Endothelial cell of umbilical vein (primary cell): ENCODE data around the gene OR5AN1. TPM values are rescaled to one million over a fixed set of nuclear protein-coding genes. Genes with fewer than 3 reads are reported as not detected.

ENCODE experiments used
- BruUV-seq: library from RNA; stranded (reverse); fragments of 400-500 nt; replicated peaks from 2 replicates; lab custom pipeline; 2021; lab: Mats Ljungman, UMichigan
- CTCF ChIA-PET: fragments of 300-600, 350-600 bp; sonication (Branson Sonifier 250); formaldehyde crosslinking; loops from one replicate; lab custom pipeline; 2021; ENCODE audit warnings: antibody characterized with exemption, inconsistent platforms; lab: Charles Lee
- POLR2A ChIA-PET: fragments of 300-600, 350-600 bp; sonication (Branson Sonifier 250); formaldehyde crosslinking; loops from one replicate; lab custom pipeline; 2021; ENCODE audit warnings: antibody characterized with exemption, inconsistent platforms; lab: Charles Lee
- DNase-seq: peaks from one replicate; pipeline ENCODE4 v3.0.0-alpha.2; 2011; ENCODE audit warnings: low read depth, low spot score
- FAIRE-seq: peaks from 2 replicates; lab custom pipeline; 2011; peaks lifted over from hg19 to GRCh38; lab: Jason Lieb, UNC
- H2AFZ ChIP-seq: 2 replicates; pipeline ENCODE4 v1.6.0; 2012; ENCODE audit warnings: low read depth, low read length, control low read depth, inconsistent platforms
- H3K27ac ChIP-seq: 2 replicates; pipeline ENCODE4 v1.5.1; 2011; ENCODE audit warnings: low read depth, mild to moderate bottlenecking, control low read depth, low read length, moderate library complexity; ENCODE audit not compliant: insufficient read depth
- H3K27me3 ChIP-seq, 2 experiments: 2 replicates each; pipeline versions ENCODE4 v1.6.0 to v1.6.1; 2011; ENCODE audit warnings: low read length in 2 of 2, mixed read lengths in 1 of 2; ENCODE audit not compliant: control insufficient read depth in 2 of 2, insufficient read depth in 2 of 2
- H3K36me3 ChIP-seq, 2 experiments: 2 replicates in 1 of 2; 3 replicates in 1 of 2; pipeline ENCODE4 v1.5.1; 2011; ENCODE audit warnings: low read length in 2 of 2, mild to moderate bottlenecking in 1 of 2, moderate library complexity in 1 of 2; ENCODE audit not compliant: control insufficient read depth in 2 of 2, insufficient read depth in 2 of 2; ENCODE audit errors: extremely low read depth in 1 of 2
- H3K4me1 ChIP-seq: 3 replicates; pipeline ENCODE4 v1.5.1; 2011; ENCODE audit warnings: mild to moderate bottlenecking, low read length; ENCODE audit not compliant: control insufficient read depth, insufficient read depth; ENCODE audit errors: extremely low read depth
- H3K4me2 ChIP-seq: 2 replicates; pipeline ENCODE4 v1.6.1; 2011; ENCODE audit warnings: low read length, control low read depth, mixed read lengths; ENCODE audit not compliant: insufficient read depth
- H3K4me3 ChIP-seq, 3 experiments: fragments of 200-600 bp in 1 of 3; sonication (generic), shearing (Covaris generic) in 1 of 3; replicated peaks in 1 of 3; 2 replicates each; pipeline ENCODE4 v1.5.1; 2011 to 2016; ENCODE audit warnings: control low read depth in 3 of 3, low read length in 3 of 3, mild to moderate bottlenecking in 2 of 3, inconsistent platforms in 1 of 3, low read depth in 1 of 3, moderate library complexity in 1 of 3; ENCODE audit not compliant: insufficient read depth in 1 of 3
- H3K79me2 ChIP-seq: 2 replicates; pipeline ENCODE4 v1.6.0; 2012; ENCODE audit warnings: low read length, inconsistent platforms; ENCODE audit not compliant: control insufficient read depth, insufficient read depth
- H3K9ac ChIP-seq: replicated peaks from 2 replicates; pipeline ENCODE3; 2011; ENCODE audit warnings: low read length, control low read depth; ENCODE audit not compliant: insufficient read depth; ENCODE audit errors: extremely low read depth
- H3K9me1 ChIP-seq: replicated peaks from 3 replicates; pipeline ENCODE4 v1.6.0; 2011; ENCODE audit warnings: mild to moderate bottlenecking, low read length; ENCODE audit not compliant: control insufficient read depth, insufficient read depth; ENCODE audit errors: extremely low read depth
- H3K9me3 ChIP-seq: replicated peaks from 2 replicates; pipeline ENCODE4 v1.5.1; 2012; ENCODE audit warnings: low read length, inconsistent platforms; ENCODE audit not compliant: control insufficient read depth, insufficient read depth
- H4K20me1 ChIP-seq: replicated peaks from 2 replicates; pipeline ENCODE3; 2011; ENCODE audit warnings: mild to moderate bottlenecking, low read length; ENCODE audit not compliant: control insufficient read depth, insufficient read depth; ENCODE audit errors: extremely low read depth
- EZH2 ChIP-seq: IDR thresholded peaks from 2 replicates; pipeline ENCODE4 v1.6.1; 2012; ENCODE audit warnings: borderline replicate concordance, low read depth, mild to moderate bottlenecking, moderate library complexity, low read length, inconsistent platforms; ENCODE audit not compliant: severe bottlenecking
- FOS ChIP-seq: IDR thresholded peaks from 2 replicates; pipeline ENCODE4 v1.6.1; 2011; ENCODE audit warnings: mild to moderate bottlenecking, low read length, moderate library complexity, borderline replicate concordance; ENCODE audit not compliant: insufficient read depth
- GATA2 ChIP-seq: IDR thresholded peaks from 2 replicates; pipeline ENCODE4 v1.7.0; 2011; ENCODE audit warnings: low read depth, mild to moderate bottlenecking, moderate library complexity, mixed read lengths, low read length; ENCODE audit not compliant: insufficient read length, insufficient read depth
- JUN ChIP-seq: IDR thresholded peaks from 2 replicates; pipeline ENCODE4 v1.6.1; 2011; ENCODE audit warnings: borderline replicate concordance, low read depth; ENCODE audit not compliant: insufficient read length, insufficient read depth
- MAX ChIP-seq: IDR thresholded peaks from 2 replicates; pipeline ENCODE4 v1.6.1; 2011; ENCODE audit not compliant: insufficient read depth, insufficient read length
- MYC ChIP-seq: IDR thresholded peaks from one replicate; pipeline ENCODE4 v1.6.1; 2011; ENCODE audit warnings: mild to moderate bottlenecking, low read depth, low read length
- POLR2A ChIP-seq: IDR thresholded peaks from 2 replicates; pipeline ENCODE4 v1.6.1; 2012; ENCODE audit warnings: low read depth, mild to moderate bottlenecking, control low read depth, low read length
- POLR2AphosphoS5 ChIP-seq: IDR thresholded peaks from 2 replicates; pipeline ENCODE4 v1.6.1; 2012; ENCODE audit warnings: low read depth, mild to moderate bottlenecking, control low read depth, low read length, moderate library complexity; ENCODE audit not compliant: insufficient read depth
- dilution Hi-C: fragments of 300-500 bp; cut with MboI; formaldehyde crosslinking; loops from one replicate; pipeline ENCODE4 v1.15.0; 2019; ENCODE audit warnings: low sequenced_read_pairs; ENCODE audit not compliant: extremely low pct_ligation_motif_present
- intact Hi-C: fragments of 100-400 bp; cut with micrococcal nuclease; formaldehyde crosslinking; loops from one replicate; pipeline ENCODE4 v1.10.0; 2022
- polyA plus RNA-seq, 4 experiments: library from polyadenylated mRNA; depleted of rRNA in 3 of 4; stranded (reverse) in 3 of 4; unstranded in 1 of 4; fragments of >200 nt; gene quantifications; 2 replicates each; pipeline versions ENCODE4 v1.2.1 to v1.2.3, GENCODE V29; 2011 to 2012; ENCODE audit warnings: missing spikeins in 1 of 4
- total RNA-seq: library from RNA; stranded (reverse); gene quantifications from 2 replicates; pipeline ENCODE4 v1.2.3, GENCODE V29; 2021
- TF ChIP-seq, protein P1 (sequence below), 2 donors: IDR thresholded peaks; 1 replicate in 1 of 2; 2 replicates in 1 of 2; pipeline ENCODE4 v1.5.1; 2011; ENCODE audit warnings: low read length in 2 of 2, mild to moderate bottlenecking in 2 of 2, moderate library complexity in 2 of 2, control low read depth in 1 of 2, inconsistent platforms in 1 of 2, low read depth in 1 of 2; ENCODE audit not compliant: insufficient read depth in 1 of 2; ENCODE audit errors: extremely low read depth in 1 of 2

OR5AN1 gene
- total and polyA plus RNA-seq, 2 donors (not counting 3 experiments of a cell fraction or from before 2014, with no cell fraction given), result not detected

DNA sequence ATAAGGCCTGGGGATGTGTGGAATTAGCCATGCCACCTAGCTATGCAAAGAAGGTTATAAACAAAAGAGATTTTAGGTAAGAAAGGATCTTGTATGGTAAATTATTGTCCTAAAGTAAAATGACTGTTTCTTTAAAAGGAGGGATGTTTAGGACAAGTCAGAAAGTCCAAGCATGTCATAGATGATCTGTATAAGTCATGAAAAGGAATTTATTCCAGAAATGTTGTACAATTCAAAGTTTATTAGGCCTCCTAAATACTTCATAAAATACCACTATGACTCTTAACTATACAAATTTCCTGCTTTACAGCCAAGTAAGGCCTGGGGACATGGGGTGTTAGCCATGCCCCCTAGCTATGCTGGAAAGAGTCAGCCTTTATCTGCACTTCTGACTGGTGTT is 44.9 kb downstream of the OR5AN1 start:
- H3K4me3 ChIP-seq, result no peak overlapping the region
- DNase-seq (no peak), FAIRE-seq (no peak)
- H3K9ac ChIP-seq, result no peak overlapping the region
- H3K9me3 ChIP-seq, result no peaks in the 10 kb centered on the region
- no peak overlapping the region for H3K27ac ChIP-seq
- no peaks in the 10 kb centered on the region for H3K27me3 ChIP-seq
- dilution Hi-C loops (no loop called here), intact Hi-C loops (no loop called here)
- no peaks in the 10 kb centered on the region for H3K9me1 ChIP-seq
- no peak overlapping the region for H2AFZ ChIP-seq
- no peaks in the 10 kb centered on the region for H4K20me1 ChIP-seq
- ChIA-PET CTCF (interaction anchor here (1.5 kb wide), 1 partner anchor 12 kb away, joined by 4 read pairs; no protein-coding TSS in a partner anchor), POLR2A (no interaction called here)
- H3K36me3 ChIP-seq, result no peaks in the 10 kb centered on the region
- H3K79me2 ChIP-seq, result no peaks in the 10 kb centered on the region
- H3K4me1 ChIP-seq, result no peaks in the 10 kb centered on the region
- TF ChIP-seq, protein P1, sequence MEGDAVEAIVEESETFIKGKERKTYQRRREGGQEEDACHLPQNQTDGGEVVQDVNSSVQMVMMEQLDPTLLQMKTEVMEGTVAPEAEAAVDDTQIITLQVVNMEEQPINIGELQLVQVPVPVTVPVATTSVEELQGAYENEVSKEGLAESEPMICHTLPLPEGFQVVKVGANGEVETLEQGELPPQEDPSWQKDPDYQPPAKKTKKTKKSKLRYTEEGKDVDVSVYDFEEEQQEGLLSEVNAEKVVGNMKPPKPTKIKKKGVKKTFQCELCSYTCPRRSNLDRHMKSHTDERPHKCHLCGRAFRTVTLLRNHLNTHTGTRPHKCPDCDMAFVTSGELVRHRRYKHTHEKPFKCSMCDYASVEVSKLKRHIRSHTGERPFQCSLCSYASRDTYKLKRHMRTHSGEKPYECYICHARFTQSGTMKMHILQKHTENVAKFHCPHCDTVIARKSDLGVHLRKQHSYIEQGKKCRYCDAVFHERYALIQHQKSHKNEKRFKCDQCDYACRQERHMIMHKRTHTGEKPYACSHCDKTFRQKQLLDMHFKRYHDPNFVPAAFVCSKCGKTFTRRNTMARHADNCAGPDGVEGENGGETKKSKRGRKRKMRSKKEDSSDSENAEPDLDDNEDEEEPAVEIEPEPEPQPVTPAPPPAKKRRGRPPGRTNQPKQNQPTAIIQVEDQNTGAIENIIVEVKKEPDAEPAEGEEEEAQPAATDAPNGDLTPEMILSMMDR (IDR thresholded peaks at IDR 0.05; ENCODE audit: extremely low read depth in 1 of 2, insufficient read depth in 1 of 2, low read depth in 1 of 2, low read length in 2 of 2), result no peak
- TF ChIP-seq GATA2 (no peak), EZH2 (no peak), FOS (no peak), MAX (no peak), MYC (no peak), JUN (no peak), POLR2AphosphoS5 (no peak), POLR2A (no peak)
- H3K4me2 ChIP-seq, result no peak overlapping the region
- no TSS peak for BruUV-seq
